T follicular helper cell (primary cell): ENCODE results near the gene BNC2.

Experiments used
- DNase-seq: peaks from one replicate; pipeline ENCODE4 v3.0.0-alpha.2; 2020; ENCODE audit warnings: low read depth

BNC2 gene

DNA sequence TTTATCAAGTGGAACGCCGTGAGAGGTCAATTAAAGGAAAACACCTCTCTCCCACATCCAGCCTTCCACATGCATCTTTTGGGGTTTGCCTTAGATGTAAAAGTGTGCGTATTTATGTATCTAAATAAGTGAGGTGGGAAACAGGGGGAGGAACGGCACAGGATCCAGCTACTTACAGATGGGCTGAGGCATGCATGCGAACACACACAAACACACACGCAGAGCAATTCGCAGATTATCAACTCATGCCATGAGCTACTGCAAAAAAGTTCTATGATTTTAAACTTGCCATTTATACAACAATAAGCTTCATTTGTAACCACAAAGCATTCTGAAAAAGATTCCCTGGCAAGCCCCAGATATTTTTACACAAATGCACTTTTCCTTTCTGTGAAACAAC, 242.1 kb downstream of the BNC2 start:
- no peak for DNase-seq

- DNase-seq: no peak
Measured at GRCh38 chr9:16627967-16628366, 242.5 kb downstream of the BNC2 start.

DNA sequence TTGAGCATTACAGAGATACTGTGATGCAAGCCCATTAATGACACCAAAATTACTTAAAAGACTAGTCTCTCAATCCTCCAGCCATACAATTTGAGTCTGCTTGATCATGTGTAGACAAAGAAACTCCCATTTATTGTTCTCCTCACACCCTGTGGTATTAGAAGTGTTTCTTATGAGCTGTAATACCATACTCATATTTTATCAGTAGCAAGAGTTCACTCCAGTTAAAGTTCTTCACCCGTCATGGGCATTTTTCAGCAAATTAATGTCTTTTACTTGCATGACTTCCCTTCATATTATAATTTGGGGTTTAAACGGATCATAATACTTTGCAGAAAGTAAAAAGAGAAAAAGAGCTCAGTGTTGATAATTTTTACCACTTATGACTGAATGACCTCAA, 242.9 kb downstream of the BNC2 start:
- DNase-seq: no peak

DNA sequence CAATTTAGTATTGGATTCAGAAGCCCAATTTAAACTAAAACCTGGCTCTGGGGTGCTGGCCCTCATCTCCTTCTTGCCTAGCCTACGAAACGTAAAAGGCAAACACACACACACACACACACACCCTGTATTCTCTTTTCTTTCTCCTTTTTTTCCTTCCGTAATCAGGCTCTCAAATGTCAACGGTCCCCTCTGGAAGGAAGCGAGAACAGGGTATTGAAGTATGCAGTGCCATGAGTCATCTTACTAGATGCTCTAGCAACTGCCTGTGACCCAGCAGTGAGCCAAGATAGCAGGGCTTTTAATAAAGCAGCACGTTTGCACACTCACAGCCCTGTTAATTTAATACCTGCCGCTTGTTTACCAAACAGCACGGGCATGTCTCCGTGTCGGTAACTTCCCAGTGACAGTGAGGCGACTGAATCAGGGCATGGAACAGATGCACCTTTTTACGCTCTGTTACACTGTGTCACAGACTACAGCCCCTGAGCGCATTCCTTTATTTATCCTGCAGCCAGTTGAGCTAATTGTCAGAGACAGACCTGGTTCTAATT, 243.8 kb downstream of the BNC2 start:
- no peak for DNase-seq

GRCh38 chr9:16625811-16626210, 244.7 kb downstream of the BNC2 start:
- no peak for DNase-seq

- no peak for DNase-seq
Measured at GRCh38 chr9:16625161-16625631, 245.3 kb downstream of the BNC2 start.

DNA sequence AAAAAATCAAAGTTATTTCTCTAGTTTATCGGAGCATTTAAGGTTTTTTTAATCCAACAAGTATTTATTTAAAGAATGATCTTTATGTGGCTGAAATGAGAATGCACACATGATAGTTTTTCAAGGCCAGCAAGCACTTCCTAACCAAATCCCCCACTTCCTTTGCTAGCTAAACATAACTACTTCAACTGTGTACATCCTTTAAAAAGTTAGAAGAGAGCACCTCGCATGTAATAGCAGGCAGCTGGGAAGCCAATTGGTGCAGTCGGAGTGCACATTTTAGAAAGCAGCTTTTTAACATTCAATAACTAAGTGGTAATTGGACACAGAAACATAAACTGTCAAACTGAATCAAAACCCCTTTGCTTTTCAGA, 245.7 kb downstream of the BNC2 start:
- no peak for DNase-seq

DNA sequence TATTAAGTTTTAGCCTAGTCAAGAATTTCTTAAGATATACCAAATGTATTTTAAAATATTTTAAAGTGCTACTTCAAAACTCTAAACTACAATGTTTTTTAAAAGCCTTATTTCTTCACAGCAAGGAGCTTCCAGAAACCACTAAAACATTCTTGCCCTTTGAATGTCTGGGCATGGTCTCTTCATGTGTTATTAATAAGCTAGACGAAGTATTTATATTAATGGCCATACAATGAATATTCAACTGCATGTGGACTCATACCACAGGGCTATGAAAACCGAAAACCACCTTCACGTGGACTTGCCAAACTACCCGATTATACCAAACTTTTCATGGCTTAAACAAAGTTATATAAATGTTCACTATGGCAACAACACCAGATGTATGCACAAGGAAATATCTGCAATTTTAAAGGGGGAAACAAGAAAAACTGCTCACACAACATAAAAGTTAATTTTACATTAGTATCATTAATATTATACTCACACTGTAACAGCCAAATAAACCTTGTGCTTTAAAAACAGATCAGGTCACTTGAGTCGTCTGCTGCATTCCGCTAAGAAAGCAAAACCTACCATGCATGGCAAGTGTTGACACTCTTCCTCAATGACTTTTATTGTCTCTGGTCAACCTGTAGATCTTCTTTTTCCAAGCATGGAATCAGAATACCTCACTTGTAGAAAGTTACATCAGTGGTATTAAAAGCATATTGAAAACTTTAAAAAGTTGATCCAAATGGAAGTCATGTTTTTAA, 246.3 kb downstream of the BNC2 start:
- no peak for DNase-seq

GRCh38 chr9:16622541-16622940, 247.9 kb downstream of the BNC2 start:
- no peak for DNase-seq

DNA sequence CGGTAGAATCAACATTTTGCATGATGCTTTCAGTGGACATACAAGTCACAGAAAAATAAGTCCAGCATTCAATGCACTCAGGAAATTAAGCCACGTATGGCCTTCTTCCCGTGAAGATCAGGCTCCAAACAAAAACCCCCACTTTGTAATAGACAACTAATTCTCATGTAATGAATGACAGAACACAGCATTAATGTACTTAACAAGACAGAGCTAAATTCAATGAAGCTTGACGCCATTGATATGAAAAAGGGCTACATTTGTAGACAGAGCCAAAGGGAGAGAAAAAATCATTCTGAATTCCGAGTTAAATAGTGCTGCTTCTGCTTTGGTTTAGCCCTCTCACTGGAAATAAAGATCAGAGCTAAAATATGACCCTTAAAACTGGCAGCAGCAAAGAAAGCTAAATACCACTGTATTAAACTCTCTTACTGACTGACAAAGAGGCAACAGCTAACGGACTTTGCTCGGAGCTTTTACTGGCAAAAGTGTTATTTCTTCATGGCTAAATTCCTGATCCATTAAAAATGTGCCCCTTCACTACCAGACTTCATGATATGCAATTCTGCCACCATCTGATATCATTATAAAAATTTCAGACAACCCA, 250.5 kb downstream of the BNC2 start:
- DNase-seq: no peak

DNA sequence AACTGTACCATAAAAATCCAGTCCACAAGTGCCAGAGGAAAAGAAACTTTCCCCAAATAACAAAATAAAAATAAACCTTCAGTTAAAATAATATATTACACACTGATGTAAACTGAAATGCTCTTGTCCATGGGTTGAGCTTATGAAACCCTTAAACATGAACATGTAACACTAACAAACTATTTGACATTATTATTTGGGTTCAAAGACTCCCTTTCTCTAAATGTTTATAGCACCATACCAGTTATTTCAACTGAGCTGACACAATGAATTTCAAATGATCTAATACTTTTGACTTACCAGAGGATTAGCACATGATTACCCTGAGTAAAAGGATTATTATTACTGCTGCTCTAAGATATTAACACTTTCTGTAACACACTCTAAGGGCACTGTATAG, 251.1 kb downstream of the BNC2 start:
- no peak for DNase-seq

- DNase-seq: no peak
Measured at GRCh38 chr9:16618524-16618923, 251.9 kb downstream of the BNC2 start.

- no peak for DNase-seq
Measured at GRCh38 chr9:16616686-16617085, 253.8 kb downstream of the BNC2 start.

GRCh38 chr9:16615451-16615850, 255.0 kb downstream of the BNC2 start:
- no peak for DNase-seq

- no peak for DNase-seq
Measured at GRCh38 chr9:16613605-16614004, 256.9 kb downstream of the BNC2 start.

DNA sequence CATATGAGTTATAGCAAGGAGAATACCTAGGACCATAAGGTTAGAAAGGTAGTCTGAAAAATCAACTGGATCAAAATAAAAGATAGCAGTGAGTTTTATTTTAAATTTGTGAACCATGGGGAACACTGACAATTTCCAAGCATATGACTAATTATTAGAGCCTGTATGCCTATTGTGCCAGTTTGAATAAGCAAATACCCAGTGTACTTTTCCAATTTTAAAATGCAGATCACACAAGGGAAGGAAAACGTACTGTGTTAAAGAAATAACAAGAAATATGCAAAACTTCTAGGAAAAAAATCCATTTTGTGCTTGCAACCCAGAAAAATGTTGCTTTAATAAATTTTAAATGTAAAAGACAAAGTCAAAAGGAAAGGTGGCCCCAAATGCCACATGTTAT, 257.4 kb downstream of the BNC2 start:
- no peak for DNase-seq

GRCh38 chr9:16612627-16613026, 257.8 kb downstream of the BNC2 start:
- no peak for DNase-seq

DNA sequence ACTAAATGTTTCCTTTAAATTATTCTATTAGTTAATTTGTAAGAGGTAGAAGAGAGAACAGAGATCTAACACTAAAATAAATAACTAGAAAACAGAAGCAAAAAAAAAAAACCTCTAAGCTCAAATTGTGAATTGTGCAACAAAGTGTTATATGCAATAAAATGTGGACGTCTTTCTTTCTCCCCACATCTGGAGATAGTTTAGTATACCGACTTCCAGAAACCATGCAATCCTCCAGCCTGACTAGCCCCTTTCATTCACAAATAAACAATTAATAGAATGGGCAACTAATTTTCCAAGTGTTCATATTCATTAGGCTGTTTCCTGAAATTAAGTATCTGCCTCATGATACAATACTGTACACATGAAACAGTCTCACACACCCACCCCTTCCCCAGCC, 258.5 kb downstream of the BNC2 start:
- DNase-seq: no peak

GRCh38 chr9:16611001-16611400, 259.5 kb downstream of the BNC2 start:
- no peak for DNase-seq

- DNase-seq: no peak
Measured at GRCh38 chr9:16610538-16610937, 259.9 kb downstream of the BNC2 start.

- no peak for DNase-seq
Measured at GRCh38 chr9:16608906-16609305, 261.6 kb downstream of the BNC2 start.

GRCh38 chr9:16602494-16602893, 268.0 kb downstream of the BNC2 start:
- no peak for DNase-seq

- DNase-seq: no peak
Measured at GRCh38 chr9:16601991-16602390, 268.5 kb downstream of the BNC2 start.

DNA sequence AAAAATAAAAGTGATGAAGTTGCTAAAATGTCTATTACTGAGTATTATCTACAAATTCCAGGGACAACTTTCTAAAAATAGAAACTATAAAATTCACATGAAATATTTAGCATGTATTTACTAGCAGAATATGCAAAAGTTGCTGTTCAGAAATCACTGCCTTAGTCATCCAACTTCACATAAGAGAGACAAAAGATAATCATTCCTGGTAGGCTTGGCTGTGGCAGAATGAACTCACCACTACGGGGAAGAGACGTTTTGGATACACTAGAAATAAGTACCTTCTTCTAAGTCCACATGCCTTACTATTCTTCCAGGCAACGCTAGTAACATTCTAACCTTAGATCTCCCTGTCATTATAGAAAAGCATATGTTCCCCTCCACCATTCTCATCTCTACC, 272.2 kb downstream of the BNC2 start:
- no peak for DNase-seq
